ENCODE results near the gene MRPL32.

DNA sequence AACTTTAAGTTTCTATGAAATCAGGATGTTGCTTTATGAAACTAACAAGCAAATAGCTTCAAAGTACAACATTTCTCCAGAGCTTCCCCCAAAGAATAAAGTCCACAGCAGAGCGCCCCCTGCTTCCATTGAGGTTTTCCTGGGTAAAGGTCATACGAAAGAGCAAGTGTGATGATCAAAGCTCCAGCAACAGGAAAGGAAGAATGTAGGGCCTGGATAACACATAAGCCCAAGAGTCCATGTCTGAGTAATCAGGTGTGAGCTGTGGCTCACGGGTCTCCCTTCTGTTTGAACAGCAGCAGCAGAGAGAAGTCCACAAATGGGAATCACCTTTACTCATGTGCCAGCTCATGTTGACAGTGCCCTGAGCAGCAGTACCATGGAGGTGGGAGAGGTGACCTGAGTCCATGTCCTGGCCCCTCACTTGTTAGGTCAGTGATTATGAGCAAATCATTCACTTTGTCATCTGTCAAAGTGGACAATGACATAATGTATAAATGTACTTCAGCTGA lies 50.5 kb downstream of the MRPL32 start:
- TF ChIP-seq, protein P1, sequence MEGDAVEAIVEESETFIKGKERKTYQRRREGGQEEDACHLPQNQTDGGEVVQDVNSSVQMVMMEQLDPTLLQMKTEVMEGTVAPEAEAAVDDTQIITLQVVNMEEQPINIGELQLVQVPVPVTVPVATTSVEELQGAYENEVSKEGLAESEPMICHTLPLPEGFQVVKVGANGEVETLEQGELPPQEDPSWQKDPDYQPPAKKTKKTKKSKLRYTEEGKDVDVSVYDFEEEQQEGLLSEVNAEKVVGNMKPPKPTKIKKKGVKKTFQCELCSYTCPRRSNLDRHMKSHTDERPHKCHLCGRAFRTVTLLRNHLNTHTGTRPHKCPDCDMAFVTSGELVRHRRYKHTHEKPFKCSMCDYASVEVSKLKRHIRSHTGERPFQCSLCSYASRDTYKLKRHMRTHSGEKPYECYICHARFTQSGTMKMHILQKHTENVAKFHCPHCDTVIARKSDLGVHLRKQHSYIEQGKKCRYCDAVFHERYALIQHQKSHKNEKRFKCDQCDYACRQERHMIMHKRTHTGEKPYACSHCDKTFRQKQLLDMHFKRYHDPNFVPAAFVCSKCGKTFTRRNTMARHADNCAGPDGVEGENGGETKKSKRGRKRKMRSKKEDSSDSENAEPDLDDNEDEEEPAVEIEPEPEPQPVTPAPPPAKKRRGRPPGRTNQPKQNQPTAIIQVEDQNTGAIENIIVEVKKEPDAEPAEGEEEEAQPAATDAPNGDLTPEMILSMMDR (IDR thresholded peaks at IDR 0.05), result no peak
- TF ChIP-seq POLR2A (IDR thresholded peaks at IDR 0.05), result no peak

Measured in right lobe of liver (tissue), 4 donors.